ENCODE results near the gene CHMP3.

DNA sequence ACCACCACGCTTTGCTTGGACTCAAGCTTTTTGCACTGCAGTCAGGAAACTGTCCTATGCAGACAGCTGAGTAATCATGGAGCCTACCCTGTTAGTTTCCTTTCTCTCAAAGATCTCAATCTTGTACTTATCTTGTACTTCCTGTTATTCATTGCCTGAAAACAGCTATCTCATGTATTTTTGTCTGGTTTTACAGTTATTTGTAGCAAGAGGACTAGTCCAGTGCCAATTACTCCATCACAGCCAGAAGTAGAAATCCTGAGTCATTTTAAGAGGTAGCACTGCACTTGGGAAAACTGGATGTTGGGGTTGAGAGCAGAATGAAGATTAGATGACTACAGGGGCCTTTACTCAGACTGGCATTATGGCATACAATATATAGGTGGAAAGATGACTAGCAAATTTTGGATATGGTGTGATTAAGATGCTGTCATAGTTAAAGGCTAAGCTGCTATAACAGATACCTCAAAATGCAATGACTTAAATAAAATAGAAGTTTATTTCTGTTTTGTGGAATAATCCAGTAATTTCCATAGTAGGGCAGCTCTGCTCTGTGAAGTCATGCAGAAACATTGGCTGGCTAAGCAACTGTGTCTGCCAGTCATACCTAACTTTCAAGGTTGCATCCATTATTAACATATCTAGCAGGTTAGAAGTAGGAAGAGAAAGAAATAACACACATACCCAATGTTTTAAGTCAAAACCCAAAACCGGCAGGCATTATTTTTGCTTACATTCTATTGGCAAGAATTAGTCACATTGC is 21.1 kb upstream of the CHMP3 start:
- TF ChIP-seq, protein P1, sequence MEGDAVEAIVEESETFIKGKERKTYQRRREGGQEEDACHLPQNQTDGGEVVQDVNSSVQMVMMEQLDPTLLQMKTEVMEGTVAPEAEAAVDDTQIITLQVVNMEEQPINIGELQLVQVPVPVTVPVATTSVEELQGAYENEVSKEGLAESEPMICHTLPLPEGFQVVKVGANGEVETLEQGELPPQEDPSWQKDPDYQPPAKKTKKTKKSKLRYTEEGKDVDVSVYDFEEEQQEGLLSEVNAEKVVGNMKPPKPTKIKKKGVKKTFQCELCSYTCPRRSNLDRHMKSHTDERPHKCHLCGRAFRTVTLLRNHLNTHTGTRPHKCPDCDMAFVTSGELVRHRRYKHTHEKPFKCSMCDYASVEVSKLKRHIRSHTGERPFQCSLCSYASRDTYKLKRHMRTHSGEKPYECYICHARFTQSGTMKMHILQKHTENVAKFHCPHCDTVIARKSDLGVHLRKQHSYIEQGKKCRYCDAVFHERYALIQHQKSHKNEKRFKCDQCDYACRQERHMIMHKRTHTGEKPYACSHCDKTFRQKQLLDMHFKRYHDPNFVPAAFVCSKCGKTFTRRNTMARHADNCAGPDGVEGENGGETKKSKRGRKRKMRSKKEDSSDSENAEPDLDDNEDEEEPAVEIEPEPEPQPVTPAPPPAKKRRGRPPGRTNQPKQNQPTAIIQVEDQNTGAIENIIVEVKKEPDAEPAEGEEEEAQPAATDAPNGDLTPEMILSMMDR (IDR thresholded peaks at IDR 0.05 in 2 of 3, conservative IDR thresholded peaks at IDR 0.05 in 1 of 3; ENCODE audit: borderline replicate concordance in 1 of 3, insufficient read depth in 1 of 3, low read depth in 2 of 3, low read length in 2 of 3): no peak
- no peak for TF ChIP-seq RAD21 (IDR thresholded peaks at IDR 0.05; ENCODE audit: low read depth)
- TF ChIP-seq POLR2AphosphoS5 (IDR thresholded peaks at IDR 0.05; ENCODE audit: low read depth, low read length): no peak
- no peak for TF ChIP-seq ZNF274 (IDR thresholded peaks at IDR 0.05; ENCODE audit: low read depth, low read length)
- no peak for TF ChIP-seq EZH2 (IDR thresholded peaks at IDR 0.05)
- no peak for TF ChIP-seq POLR2A (IDR thresholded peaks at IDR 0.05; ENCODE audit: borderline replicate concordance, extremely low read depth, insufficient read depth, insufficient read length)
- TF ChIP-seq CBX3 (IDR thresholded peaks at IDR 0.05; ENCODE audit: low read depth): no peak
- TF ChIP-seq SRF (IDR thresholded peaks at IDR 0.05; ENCODE audit: low read depth): no peak
- no peak for TF ChIP-seq SIN3A (IDR thresholded peaks at IDR 0.05; ENCODE audit: low read depth)
- no peak for TF ChIP-seq ZFX (IDR thresholded peaks at IDR 0.05)

Measured in HCT116 (cell line).